Epithelial cell of esophagus (primary cell): ENCODE measurements around the gene GAN.
"Not testable (repeated sequence)": the region's sequence is repeated elsewhere in the genome, so short reads cannot be mapped to it uniquely, and the experiment has no call there.

Experiments
- DNase-seq: peaks from one replicate; pipeline ENCODE4 v3.0.0; 2010; ENCODE audit warnings: low read depth
- H3K4me3 ChIP-seq: 2 replicates; pipeline ENCODE4 v1.5.1; 2011; ENCODE audit warnings: mild to moderate bottlenecking, low read length, control low read depth
- CTCF ChIP-seq: IDR thresholded peaks from 2 replicates; pipeline ENCODE4 v1.5.1; 2011; ENCODE audit warnings: low read depth, mild to moderate bottlenecking, low read length, control low read depth, inconsistent platforms; ENCODE audit not compliant: insufficient read depth; ENCODE audit errors: missing control alignments

Gene GAN

GRCh38 chr16:81327447-81328196, 12.9 kb downstream of the GAN start:
- peak; percentile 79 for DNase-seq
- no peak for TF ChIP-seq CTCF
- H3K4me3 ChIP-seq = peak overlapping the region; percentile 15

- no peak for DNase-seq
- H3K4me3 ChIP-seq = no peak overlapping the region
- TF ChIP-seq CTCF = no peak
These were observed 15.2 kb downstream of the GAN start for GRCh38 chr16:81329947-81330346.

GRCh38 chr16:81333356-81333755, 18.6 kb downstream of the GAN start:
- DNase-seq = no peak
- TF ChIP-seq CTCF = no peak
- no peak overlapping the region for H3K4me3 ChIP-seq

- H3K4me3 ChIP-seq = no peak overlapping the region
- no peak for DNase-seq
- no peak for TF ChIP-seq CTCF
These were observed 20.9 kb downstream of the GAN start for GRCh38 chr16:81335669-81336068.

- no peak for TF ChIP-seq CTCF
These were observed 22.3 kb downstream of the GAN start for GRCh38 chr16:81337097-81337496.

GRCh38 chr16:81345172-81345571, 30.4 kb downstream of the GAN start:
- DNase-seq, H3K4me3 ChIP-seq: not testable (repeated sequence)

More at GRCh38 chr16:81337097-81337496, 22.3 kb downstream of the GAN start:
- no peak for DNase-seq
- no peak overlapping the region for H3K4me3 ChIP-seq

- H3K4me3 ChIP-seq = no peak overlapping the region
- no peak for DNase-seq
- no peak for TF ChIP-seq CTCF
These were observed 32.7 kb downstream of the GAN start for GRCh38 chr16:81347425-81347824.
